ENCODE measurements around the gene KLHL10. TPM values are rescaled to one million over a fixed set of nuclear protein-coding genes. Genes with fewer than 3 reads are reported as not detected.

KLHL10 gene
- total and polyA plus RNA-seq, 2 experiments from 2014 or later, result 0.13 to 0.42 TPM

- Histone ChIP-seq H3K4me3 (peak overlapping the region; percentile 42), H3K4me2 (peak overlapping the region; percentile 77), H3K4me1 (ENCODE audit: insufficient read depth) (peaks cover 31% of the 10 kb centered on the region), H3K36me3 (ENCODE audit: insufficient read depth) (no peaks in the 10 kb centered on the region), H2AFZ (0 out of 2 replicates have a peak overlapping the region, but pooled peaks have one; percentile 16), H3F3A (replicated peaks; ENCODE audit: low read depth) (peaks cover 13% of the 10 kb centered on the region; the same call in 1 of the 2 replicates), H3K9me2 (ENCODE audit: insufficient read depth) (no peaks in the 10 kb centered on the region), H3K79me2 (replicated peaks; ENCODE audit: insufficient read depth) (no peaks in the 10 kb centered on the region), H4K20me1 (replicated peaks; ENCODE audit: insufficient read depth) (no peaks in the 10 kb centered on the region), H3K27me3 (ENCODE audit: insufficient read depth) (peaks cover 42% of the 10 kb centered on the region), H3K27ac (ENCODE audit: low read depth) (no peak overlapping the region)
- TF ChIP-seq CTCF (conservative IDR thresholded peaks at IDR 0.05; ENCODE audit: low read depth in 2 of 2), result no peak
- no peak for TF ChIP-seq CREB1 (CRISPR knock-in tag; IDR thresholded peaks at IDR 0.05; ENCODE audit: low read depth)
- TF ChIP-seq NANOG (IDR thresholded peaks at IDR 0.05; ENCODE audit: borderline replicate concordance), result no peak
- no peak for TF ChIP-seq JUNB (IDR thresholded peaks at IDR 0.05; ENCODE audit: unreplicated experiment)
- TF ChIP-seq ZNF462 (CRISPR knock-in tag; IDR thresholded peaks at IDR 0.05), result no peak
- TF ChIP-seq EZH2phosphoT487 (IDR thresholded peaks at IDR 0.05; ENCODE audit: unreplicated experiment), result no peak
- TF ChIP-seq ETS1 (IDR thresholded peaks at IDR 0.05), result no peak
- TF ChIP-seq EZH2 (IDR thresholded peaks at IDR 0.05; ENCODE audit: low read depth, unreplicated experiment), result no peak
- no peak for TF ChIP-seq STAT1 (IDR thresholded peaks at IDR 0.05; ENCODE audit: unreplicated experiment)
- TF ChIP-seq POLR2AphosphoS5 (IDR thresholded peaks at IDR 0.05; ENCODE audit: low read depth), result no peak
- TF ChIP-seq ZNF331 (CRISPR knock-in tag; IDR thresholded peaks at IDR 0.05; ENCODE audit: low read depth), result no peak
- TF ChIP-seq ZNF114 (CRISPR knock-in tag; IDR thresholded peaks at IDR 0.05), result no peak
- TF ChIP-seq REST (IDR thresholded peaks at IDR 0.05; ENCODE audit: unreplicated experiment), result no peak
- Mint-ChIP-seq H3K4me1 (peaks cover 36% of the 10 kb centered on the region), H3K27me3 (ENCODE audit: insufficient read depth, low read depth, poor library complexity) (peaks cover 49% of the 10 kb centered on the region), H3K36me3 (ENCODE audit: low read depth) (no peaks in the 10 kb centered on the region), H3K27ac (no peak overlapping the region), H3K4me3 (peak overlapping the region; percentile 63), H3K9me3 (no peaks in the 10 kb centered on the region)
- peak; percentile 47 for DNase-seq (ENCODE audit: low spot score)
- ATAC-seq, result peak; percentile 45
Measured at GRCh38 chr17:41792845-41793783, 44.5 kb upstream of the KLHL10 start.

All from GM23338 (cell line).